Colon (tissue), 2 donors: ENCODE measurements around the gene LITAFD.
"Not testable (repeated sequence)": the region's sequence is repeated elsewhere in the genome, so short reads cannot be mapped to it uniquely, and the experiment has no call there.

Experiments
- FAIRE-seq: peaks from 2 replicates; lab custom pipeline; 2012; peaks lifted over from hg19 to GRCh38; lab: Jason Lieb, UNC
- donor health status: control.
- donor health status: control.

The LITAFD gene

DNA sequence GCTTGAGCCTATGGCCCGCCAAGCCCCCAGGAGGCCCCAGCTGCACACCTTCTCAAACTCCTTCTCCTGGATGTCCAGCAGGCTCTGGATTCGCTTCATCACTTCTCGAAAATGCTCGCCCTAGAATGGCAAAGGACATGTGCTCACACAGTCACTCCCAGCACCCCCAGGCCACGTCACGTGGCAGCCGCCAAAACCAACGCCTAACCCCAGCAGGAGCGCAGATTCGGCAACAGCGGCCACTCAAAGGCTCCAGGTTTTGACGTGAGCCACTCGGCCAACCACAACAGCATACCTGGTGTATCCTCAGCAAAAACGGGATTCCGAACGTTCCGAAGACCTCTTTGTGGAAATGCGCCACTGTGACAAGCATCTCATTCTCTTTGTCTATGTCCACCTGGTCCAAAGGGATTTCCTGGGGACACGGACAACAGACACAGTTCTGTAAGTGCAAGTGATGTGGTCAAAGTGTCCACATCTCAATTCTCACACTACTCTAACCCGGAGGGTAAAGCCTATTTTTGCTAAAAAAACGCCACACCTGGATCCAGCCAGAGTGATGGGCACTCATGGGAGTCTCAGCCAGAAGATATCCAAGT lies 12.7 kb downstream of the LITAFD start:
- no peak for FAIRE-seq

DNA sequence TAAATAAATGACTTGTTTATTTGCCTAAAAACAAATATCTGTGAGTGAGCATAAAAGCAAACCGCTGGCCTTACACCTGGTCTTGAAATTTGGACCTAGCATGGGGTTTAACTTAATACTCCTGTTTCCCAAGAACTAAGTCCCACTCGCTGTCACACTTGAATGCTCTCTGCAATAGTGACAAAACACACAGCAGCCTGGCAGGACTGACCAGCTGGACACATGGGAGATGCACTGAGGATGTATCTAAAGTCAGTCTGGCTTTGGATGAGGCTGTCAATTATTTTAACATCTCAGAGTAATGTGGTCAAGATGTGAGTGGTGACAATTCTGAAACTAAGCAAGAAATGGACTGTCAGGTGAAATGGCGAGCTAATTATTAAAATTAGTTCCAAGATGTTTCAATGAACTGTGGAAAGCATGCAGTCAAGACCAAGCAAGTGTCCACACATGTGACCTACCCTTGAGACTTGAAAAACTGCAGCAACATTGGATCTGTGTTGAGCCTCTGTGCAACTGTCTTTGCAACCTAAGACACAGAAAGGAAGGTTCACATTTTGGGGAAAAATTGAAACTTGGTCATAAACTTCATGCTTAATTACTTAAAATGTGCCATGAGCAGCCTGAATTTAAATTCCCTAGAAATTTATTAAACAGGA lies 16.6 kb downstream of the LITAFD start:
- FAIRE-seq, result no peak

GRCh38 chr16:8899709-8900317 lies 17.7 kb downstream of the LITAFD start:
- FAIRE-seq, result no peak

DNA sequence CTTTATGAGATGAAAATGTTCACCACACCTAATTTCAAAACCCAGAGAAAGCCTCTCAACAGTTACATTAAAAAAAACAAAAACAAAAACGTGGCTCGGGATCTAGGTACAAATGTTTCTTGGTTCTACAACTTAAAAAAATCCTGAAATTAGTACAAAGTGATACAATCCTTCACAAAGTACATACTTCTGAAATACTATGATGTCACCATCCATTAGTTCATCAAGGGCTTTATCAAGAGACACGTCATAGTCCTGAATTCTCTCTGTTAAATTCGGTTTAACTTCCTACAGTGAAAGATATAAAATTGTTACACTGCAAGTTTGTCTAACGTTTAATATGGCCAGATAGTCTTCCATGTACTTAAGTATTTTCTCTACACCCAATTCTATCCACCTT lies 18.2 kb downstream of the LITAFD start:
- no peak for FAIRE-seq

- FAIRE-seq, result no peak
Observed at GRCh38 chr16:8901320-8901861, 19.2 kb downstream of the LITAFD start.

GRCh38 chr16:8903004-8903403 lies 20.9 kb downstream of the LITAFD start:
- no peak for FAIRE-seq

DNA sequence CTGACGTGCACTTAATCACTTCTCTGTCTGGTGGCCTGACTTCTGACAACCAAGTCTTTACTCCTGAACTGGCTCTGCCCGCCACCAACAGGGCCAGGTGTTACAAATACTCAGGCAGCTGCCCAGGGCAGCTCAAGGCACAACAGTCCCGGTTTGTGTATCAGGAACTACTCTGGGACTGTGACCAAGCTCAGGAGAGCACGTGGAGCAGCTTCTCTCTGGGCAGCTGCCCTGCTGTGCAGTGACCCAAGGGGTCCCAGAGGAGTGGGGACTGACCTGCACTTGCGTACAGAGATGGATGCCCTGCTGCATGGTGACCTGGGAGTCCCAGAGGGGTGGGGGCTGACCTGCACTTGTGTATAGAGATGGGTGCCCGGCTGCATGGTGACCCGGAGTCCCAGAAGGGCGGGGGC lies 21.9 kb downstream of the LITAFD start:
- no peak for FAIRE-seq

GRCh38 chr16:8905168-8905762 lies 23.1 kb downstream of the LITAFD start:
- FAIRE-seq, result no peak

DNA sequence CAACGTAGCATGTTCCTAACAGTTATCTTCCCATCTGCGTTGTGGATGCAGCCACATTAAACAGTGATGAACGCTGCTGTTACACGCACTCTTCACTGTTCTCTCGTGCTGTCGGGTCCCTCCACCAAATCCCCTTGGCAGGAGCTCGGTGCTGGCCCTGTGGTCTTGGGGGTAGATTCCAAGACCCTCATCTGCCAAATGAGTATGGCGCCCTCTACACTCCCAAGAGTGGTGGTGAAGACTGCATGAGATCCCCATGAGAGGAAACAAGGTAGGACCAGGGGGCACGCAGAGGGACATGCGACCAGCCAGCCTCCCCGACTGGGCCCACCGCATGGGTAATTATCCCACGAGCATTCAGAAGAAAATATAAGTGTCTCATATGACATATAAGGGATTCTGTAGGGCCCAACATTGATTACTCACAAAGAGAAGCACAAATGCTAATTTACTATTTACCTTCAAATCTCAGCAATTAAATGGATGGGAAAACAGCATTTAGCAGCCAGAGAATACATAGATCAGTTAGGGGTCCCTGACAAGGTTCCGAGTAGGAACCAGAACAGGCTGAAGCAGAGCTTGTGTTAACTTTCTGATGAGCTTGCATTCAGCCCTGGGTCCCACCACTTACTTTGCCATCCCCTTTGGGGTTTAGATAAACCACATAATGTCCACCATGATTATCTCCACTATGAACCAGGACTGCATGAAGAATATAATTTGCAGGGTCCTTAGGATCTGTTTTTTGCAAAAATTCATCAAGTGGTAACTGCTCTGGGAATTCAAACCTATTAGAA lies 23.8 kb downstream of the LITAFD start:
- no peak for FAIRE-seq

- FAIRE-seq, result no peak
Observed at GRCh38 chr16:8907096-8907495, 24.9 kb downstream of the LITAFD start.

GRCh38 chr16:8908810-8909468 lies 26.8 kb downstream of the LITAFD start:
- no peak for FAIRE-seq

DNA sequence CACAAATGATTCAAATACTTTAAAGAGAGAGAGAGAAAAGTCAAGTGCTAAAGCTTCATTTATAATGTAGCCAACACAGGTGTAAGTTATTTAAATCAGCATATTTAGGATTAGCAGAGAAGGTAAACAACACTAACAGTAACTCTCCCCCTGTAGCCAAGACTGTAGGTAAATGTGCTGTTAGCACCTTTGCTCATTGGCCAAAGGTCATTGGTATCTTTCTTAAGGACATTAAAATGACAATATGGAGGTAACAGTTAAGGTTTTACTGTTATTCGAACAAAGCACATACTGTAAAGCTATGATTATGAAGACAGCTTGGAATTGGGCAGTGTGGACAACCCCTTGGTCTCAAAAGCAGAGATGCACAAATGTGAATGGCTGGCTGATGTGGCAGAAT lies 28.7 kb downstream of the LITAFD start:
- FAIRE-seq, result no peak

GRCh38 chr16:8912793-8913192 lies 30.6 kb downstream of the LITAFD start:
- no peak for FAIRE-seq

DNA sequence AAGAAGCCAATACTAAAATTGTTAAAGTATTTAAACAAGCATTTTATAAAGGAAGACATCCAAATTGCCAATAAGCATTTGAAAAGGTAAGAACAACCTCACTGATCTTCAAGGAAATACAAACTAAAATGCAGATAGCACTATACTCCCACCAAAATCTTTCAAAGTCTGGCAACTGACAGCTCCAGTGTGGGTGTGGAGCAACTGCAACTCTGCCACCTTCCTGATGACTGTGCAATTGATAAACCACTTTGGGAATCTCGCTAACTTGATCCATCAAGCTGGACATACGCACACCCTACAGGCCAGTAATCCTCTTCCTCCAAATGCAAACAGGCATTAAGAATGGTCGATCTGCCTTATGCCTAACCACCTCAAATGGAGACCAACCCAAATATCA lies 31.9 kb downstream of the LITAFD start:
- FAIRE-seq, result no peak

GRCh38 chr16:8915722-8916301 lies 33.7 kb downstream of the LITAFD start:
- FAIRE-seq, result no peak

- no peak for FAIRE-seq
Observed at GRCh38 chr16:8916541-8917225, 34.5 kb downstream of the LITAFD start.

GRCh38 chr16:8917336-8917735 lies 35.2 kb downstream of the LITAFD start:
- FAIRE-seq, result not testable (repeated sequence)

DNA sequence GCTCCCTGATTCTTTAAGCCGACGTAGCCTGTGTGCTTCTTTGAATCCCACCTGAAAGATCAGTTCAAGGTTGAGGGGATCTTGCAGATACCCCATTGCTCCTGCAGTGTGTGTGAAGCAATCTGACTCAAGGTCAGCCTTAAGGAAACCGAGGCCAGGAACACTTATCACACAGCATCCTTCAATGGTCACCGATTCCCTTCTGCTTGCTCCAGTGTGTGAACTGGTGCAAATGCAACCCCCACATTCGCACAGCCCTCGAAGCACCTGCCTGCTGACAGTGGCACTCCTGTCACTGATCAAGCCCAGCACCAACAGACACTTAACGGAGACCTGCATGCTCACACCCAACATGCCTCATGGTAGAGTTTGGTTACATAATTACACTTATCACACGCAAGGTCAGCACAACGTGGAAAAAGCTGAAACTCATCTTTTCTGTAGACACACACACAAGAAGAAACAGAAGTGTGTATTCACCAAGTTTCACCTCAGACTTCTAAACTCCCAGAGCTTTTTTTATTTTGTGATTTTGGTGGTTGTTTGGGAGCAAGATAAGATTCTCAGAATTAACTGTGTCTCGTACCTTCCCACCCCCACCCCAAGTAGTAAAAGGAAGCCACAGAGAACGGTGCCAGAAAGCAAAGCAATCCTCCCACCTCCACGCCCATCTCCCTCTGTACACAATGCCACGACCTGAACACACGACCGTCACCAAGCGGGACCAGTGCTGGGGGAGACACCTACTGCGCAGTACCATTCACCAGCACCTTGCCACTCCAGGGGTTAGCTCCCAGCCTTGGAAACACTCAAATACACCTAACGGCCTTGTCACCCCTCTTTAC lies 37.2 kb downstream of the LITAFD start:
- no peak for FAIRE-seq

DNA sequence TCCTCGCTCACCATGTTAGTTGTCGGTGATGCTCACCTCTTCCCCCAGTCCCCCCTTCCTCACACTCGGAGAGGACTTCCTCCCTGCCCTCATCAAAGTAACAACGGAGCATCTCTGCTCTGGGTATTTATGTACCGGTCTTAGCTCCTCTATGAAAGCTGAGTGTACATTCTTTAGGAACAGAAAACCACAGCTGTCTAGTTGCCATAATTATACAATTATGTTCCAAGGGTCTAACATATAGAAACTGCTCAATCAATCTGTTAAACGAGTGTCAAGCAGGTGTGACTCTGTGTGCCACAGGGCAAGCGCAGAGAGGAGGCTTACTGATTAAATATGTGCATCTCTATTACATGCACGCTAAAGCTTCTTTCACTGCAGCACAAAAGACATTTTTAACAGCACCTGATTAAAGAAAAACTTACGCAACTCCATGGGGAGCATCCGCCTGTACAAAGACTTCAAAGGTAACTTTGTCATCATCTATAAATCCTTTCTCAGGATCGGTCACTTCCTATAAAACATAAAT lies 37.8 kb downstream of the LITAFD start:
- no peak for FAIRE-seq
